HG03354 (cell line): Measurements from ENCODE around the gene FAM114A2.
A peak's percentile ranks its signal among the peaks of the same experiment; 100 is the strongest.
"Not testable (repeated sequence)": the region's sequence is repeated elsewhere in the genome, so short reads cannot be mapped to it uniquely, and the experiment has no call there.

Experiments used
- ATAC-seq: cut with Tn5 transposase; IDR thresholded peaks from one replicate; pipeline ENCODE4 v1.9.1; 2021; ENCODE audit warnings: mild to moderate bottlenecking; ENCODE audit not compliant: unreplicated experiment, poor library complexity, severe bottlenecking

Gene FAM114A2

GRCh38 chr5:154053468-154053867, 14.8 kb upstream of the FAM114A2 start:
- no peak for ATAC-seq

- no peak for ATAC-seq
Observed at GRCh38 chr5:154049636-154050035, 10.9 kb upstream of the FAM114A2 start.

DNA sequence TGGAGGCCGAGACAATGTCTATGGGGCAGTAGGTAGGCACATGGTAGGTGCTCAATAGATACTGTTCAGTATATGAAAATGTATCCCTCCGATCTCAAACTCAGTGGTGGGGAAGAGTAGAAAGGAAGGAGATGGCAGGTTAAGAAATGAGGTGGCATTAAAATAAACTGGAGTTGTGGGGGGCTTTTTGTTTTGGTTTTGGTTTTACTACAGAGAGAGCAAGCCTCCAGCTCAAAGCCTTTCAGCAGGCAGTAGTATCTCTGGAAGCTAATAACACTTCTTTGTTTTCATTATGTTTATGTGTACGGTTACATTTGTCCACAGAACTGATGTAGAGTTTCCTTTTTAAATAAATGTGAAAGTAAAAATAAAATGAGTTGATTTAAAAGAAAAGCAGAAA, 8.6 kb upstream of the FAM114A2 start:
- ATAC-seq = no peak

DNA sequence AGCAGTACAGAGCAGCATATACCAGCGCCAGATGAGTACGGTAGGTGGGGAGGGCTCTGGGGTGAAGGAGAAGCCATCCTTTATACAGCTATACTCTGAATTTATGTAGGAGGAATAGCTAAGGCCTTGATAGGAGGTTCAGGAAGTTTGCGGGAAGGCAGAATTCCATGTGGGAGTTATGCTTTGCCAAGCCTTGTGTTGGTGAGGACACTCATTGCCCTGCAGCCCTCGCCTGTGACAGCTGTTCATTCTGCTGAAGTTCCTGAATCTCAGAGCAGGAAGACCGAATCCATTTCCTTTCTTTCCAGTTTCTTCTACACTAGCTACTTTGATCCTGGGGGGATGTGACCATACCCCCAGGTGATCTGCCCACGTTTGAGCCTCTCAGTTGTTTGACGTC, 7.8 kb upstream of the FAM114A2 start:
- no peak for ATAC-seq

GRCh38 chr5:154044581-154044980, 5.9 kb upstream of the FAM114A2 start:
- no peak for ATAC-seq

GRCh38 chr5:154044099-154044498, 5.4 kb upstream of the FAM114A2 start:
- ATAC-seq = no peak

- ATAC-seq = no peak
Observed at GRCh38 chr5:154042766-154043165, 4.1 kb upstream of the FAM114A2 start.

- no peak for ATAC-seq
Observed at GRCh38 chr5:154039458-154039829, 734 bp upstream of the FAM114A2 start.

DNA sequence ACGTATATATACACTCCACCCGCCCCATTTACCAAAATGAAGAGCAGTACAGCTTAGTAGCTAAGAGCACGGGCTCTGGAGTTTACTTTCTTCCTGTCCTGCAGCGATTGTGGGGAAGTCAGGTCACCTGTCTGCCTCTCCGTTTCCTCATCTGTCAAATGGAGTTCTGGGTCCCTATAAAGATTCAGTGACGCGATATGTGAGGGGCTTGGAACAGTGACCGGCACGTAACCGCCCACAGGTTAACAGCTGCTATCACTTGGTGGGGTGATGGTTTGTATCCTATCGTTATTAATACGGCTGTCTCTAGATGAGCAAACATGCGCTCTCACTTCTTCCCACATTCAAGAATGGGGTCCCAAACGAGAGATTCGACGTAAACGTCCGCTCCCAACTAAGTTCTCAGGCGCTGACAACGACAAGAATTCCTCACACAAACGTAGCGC, 426 bp downstream of the FAM114A2 start:
- ATAC-seq = peak; percentile 60

DNA sequence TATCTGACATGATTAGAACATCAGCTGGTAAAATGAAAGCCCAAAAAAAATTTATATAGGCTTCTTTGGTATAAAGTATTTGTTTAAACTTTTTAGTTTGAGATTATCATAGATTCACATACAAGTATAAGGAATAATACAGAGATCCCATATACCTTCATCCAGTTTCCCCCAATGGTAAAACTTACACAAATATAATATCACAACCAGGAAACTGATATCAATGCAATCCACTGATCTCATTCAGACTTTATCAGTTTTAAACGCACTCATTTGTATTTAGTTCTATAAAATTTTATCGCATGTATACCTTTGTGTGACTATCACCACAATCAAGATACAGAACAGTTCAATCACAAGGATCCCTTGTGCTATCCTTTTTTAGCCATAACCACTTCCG, 3.8 kb downstream of the FAM114A2 start:
- ATAC-seq = no peak

GRCh38 chr5:154031937-154032489, 6.7 kb downstream of the FAM114A2 start:
- ATAC-seq = no peak

DNA sequence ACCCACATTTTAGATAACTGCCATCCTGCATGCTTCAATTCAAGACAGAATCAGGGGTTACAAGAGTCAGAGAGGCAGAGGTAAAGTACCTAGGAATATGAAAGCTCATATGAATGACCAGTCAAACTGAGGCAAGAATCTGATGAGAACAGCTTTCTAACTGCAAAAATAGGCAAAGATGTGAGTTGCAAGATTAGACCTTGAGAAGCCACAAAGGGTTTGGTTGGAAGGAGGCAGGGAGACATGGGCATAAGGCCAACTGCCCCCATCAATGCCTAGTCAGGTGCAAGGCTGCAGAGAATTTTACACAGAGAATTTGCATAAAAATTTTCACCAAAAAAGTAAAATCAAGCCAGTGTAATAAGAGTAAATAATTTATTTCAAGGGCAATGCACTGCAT, 12.8 kb downstream of the FAM114A2 start:
- ATAC-seq = no peak

- not testable (repeated sequence) for ATAC-seq
Observed at GRCh38 chr5:154018919-154019318, 19.8 kb downstream of the FAM114A2 start.

DNA sequence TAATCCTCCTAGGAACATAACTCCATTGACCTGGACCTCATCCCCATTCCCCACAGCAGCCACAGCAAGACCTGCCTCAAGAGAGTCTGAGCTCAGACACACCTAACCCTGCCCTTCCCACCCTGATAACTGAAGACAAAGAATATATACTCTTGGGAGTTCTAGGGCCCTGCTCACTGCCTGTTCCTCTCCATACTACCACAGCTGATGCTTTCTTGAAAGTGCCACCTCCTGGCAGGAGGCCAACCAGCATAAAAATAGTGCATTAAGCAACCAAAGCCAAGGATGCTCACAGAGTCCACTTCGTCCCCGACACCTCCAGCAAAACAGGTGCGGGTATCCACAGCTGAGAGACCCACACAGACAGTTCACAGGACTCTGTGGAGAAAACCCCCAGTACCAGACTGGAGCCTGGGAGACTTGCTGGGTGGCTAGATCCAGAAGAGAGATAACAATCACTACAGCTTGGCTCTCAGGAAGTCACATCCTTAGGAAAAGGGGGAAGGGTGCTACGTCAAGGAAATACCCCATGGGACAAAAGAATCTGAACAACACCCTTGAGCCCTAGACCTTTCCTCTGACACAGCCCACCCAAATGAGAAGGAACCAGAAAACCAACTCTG, 23.5 kb downstream of the FAM114A2 start:
- ATAC-seq = no peak

GRCh38 chr5:154010660-154011059, 28.1 kb downstream of the FAM114A2 start:
- ATAC-seq = no peak

GRCh38 chr5:154005648-154006047, 33.1 kb downstream of the FAM114A2 start:
- no peak for ATAC-seq

GRCh38 chr5:154002511-154003020, 36.1 kb downstream of the FAM114A2 start:
- ATAC-seq = no peak

- no peak for ATAC-seq
Observed at GRCh38 chr5:154002093-154002492, 36.6 kb downstream of the FAM114A2 start.

DNA sequence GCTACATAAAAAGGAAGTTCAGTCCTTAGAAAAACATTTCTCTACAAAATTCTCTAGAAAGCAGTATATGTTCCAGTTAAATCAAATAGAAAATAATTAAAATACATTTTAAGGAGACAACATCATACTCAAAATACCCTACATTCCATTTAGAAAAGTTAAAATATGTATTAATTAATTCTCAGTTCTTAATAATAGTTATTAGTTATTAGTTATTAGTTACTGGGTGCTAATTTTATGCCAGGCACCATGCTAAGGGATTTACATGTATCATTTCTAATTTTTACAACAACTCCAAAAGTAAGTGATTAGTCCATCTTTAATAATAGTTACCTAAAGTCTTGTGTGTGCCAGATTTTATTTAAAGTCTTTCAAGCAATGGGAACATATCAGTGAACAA, 38.0 kb downstream of the FAM114A2 start:
- ATAC-seq = no peak

DNA sequence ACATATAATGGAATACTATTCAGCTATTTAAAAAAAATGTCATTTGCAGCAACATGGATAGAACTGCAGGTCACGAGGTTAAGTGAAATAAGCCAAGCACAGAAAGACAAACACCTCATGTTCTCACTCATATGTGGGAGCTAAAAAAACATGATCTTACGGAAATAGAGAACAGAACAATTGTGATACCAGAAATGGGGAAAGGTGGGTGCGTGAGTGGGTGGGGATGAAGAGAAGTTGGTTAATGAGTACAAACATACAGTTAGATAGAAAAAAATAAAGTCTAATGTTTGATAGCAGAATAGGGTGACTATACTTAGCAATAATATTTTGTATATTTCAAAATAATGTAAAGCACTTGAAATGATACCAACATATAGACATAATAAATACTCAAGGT, 38.7 kb downstream of the FAM114A2 start:
- ATAC-seq = no peak

GRCh38 chr5:153998768-153999167, 39.9 kb downstream of the FAM114A2 start:
- no peak for ATAC-seq

DNA sequence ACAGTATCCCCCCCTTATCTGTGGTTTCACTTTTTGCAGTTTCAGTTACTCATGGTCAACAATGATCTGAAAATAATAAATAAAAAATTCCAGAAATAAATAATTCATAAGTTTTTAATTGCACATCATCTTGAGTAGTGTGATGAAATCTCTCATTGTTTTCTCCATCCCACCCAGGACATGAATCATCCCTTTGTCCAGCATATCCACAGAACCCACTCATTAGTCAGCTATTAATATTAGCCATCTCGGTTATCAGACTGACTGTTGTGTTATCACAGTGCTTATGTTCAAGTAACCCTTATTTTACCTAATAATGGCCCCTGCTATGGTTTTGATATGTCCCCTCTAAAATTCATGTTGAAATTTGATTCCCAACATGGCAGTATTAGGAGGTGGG, 40.7 kb downstream of the FAM114A2 start:
- ATAC-seq = no peak
